ENCODE data around the gene IL13RA2.

The IL13RA2 gene

DNA sequence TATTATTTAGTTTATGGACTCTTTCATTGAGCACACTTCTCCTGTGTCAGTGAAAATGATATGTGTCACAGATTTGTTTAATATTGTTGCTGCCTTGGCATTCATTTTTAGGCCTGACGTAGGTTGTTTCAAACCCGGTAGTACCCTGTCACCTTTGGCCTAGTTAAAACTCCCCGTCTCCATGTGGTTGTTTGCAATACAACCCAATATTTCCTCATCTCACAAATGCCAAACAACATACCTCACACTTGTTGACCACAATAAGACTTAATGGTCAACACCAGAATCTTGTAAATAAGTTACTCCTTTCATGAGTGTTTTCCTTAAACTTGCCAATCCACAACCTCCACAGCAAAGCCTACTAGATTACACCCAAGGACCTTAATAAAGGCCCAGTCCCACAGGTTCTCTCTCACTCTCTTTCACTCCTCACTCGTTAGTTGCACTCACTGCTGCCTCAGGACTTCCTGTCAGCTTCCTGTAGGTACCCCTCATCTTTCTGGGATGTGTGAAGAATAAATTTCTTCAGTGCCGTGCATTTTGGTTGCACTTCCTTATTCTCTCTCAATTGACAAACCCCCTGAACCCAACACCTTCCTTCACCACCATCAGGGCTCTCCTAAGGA lies 31.3 kb downstream of the IL13RA2 start:
- DNase-seq = no peak

DNA sequence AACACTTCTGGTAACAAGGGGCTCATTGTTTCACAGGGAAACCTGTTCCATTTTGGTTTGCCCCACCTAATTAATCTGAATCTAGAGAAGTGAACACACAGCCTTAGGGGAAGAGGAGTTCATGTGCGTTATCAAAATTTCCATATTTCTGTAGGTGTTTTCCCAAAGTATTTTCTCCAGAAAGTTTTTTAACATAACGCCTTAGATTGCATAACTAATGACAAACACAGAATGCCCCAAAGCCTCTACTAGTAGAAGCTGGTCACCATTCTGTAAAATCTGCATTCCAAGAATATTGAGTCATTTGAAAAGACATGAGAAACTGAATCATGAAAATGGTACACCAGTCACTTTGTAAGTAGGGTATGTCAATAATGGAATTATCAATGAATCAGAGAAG lies 41.1 kb downstream of the IL13RA2 start:
- no peak for DNase-seq

DNA sequence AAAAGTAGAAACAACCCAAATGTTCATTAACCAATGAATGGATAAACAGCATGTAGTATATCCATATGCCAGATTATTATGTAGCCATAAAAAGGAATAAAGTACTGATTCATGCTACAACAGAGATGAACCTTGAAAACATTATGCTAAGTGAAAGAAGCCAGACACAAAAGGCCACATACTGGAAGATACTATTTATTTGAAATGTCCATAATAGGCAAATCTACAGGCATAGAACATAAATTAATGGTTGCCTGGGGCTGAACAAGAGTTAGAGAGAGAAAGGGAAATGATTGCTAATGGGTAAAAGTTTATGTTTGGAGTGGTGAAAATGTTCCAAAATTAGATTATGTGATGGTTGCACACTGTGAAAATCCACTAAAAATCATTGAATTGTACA lies 44.4 kb downstream of the IL13RA2 start:
- no peak for DNase-seq

- DNase-seq = no peak
Measured at GRCh38 chrX:114970806-114971205, 46.6 kb downstream of the IL13RA2 start.

DNA sequence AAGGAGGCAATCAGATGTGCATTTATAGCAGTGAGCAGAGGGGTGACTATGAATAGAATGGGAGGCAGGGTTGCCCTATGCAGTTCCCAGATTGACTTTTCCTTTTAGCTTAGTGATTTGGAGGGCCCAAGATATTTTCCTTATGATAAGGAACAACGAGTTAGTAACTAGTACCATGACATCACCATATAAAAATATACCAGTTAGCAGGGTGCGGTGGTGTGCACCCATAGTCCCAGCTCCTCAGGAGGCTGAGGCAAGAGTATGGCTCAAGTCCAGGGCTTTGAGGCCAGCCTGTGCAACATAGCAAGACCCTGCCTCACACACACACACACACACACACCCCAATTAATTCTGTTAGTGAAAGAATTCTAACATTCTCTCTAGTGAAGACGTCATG lies 53.0 kb downstream of the IL13RA2 start:
- no peak for DNase-seq

GRCh38 chrX:114962209-114962608 lies 55.2 kb downstream of the IL13RA2 start:
- no peak for DNase-seq

- DNase-seq = no peak
Measured at GRCh38 chrX:114959729-114960128, 57.7 kb downstream of the IL13RA2 start.

All from inflammatory macrophage treated with lipopolysaccharide for 1 hour (primary cell).